Measurements from ENCODE around the gene BCDIN3D.

The BCDIN3D gene

GRCh38 chr12:49811961-49812401, 30.9 kb downstream of the BCDIN3D start:
- no peak overlapping the region for H3K4me3 ChIP-seq (ENCODE audit: low read depth, low read length)
- no peak for TF ChIP-seq CTCF (IDR thresholded peaks at IDR 0.05; ENCODE audit: low read depth, low read length)

GRCh38 chr12:49811136-49811535, 31.8 kb downstream of the BCDIN3D start:
- TF ChIP-seq CTCF (IDR thresholded peaks at IDR 0.05; ENCODE audit: low read depth, low read length) = no peak
- no peak overlapping the region for H3K4me3 ChIP-seq (ENCODE audit: low read depth, low read length)

- no peak for TF ChIP-seq CTCF (IDR thresholded peaks at IDR 0.05; ENCODE audit: low read depth, low read length)
- H3K4me3 ChIP-seq (ENCODE audit: low read depth, low read length) = no peak overlapping the region
Measured at GRCh38 chr12:49809906-49810389, 33.0 kb downstream of the BCDIN3D start.

- no peak overlapping the region for H3K4me3 ChIP-seq (ENCODE audit: low read depth, low read length)
- TF ChIP-seq CTCF (IDR thresholded peaks at IDR 0.05; ENCODE audit: low read depth, low read length) = no peak
Measured at GRCh38 chr12:49809381-49809905, 33.5 kb downstream of the BCDIN3D start.

GRCh38 chr12:49808686-49809380, 34.1 kb downstream of the BCDIN3D start:
- TF ChIP-seq CTCF (IDR thresholded peaks at IDR 0.05; ENCODE audit: low read depth, low read length) = no peak
- no peak overlapping the region for H3K4me3 ChIP-seq (ENCODE audit: low read depth, low read length)

- no peak for TF ChIP-seq CTCF (IDR thresholded peaks at IDR 0.05; ENCODE audit: low read depth, low read length)
Measured at GRCh38 chr12:49807991-49808580, 34.8 kb downstream of the BCDIN3D start.

GRCh38 chr12:49806877-49807276, 36.0 kb downstream of the BCDIN3D start:
- TF ChIP-seq CTCF (IDR thresholded peaks at IDR 0.05; ENCODE audit: low read depth, low read length) = no peak
- H3K4me3 ChIP-seq (ENCODE audit: low read depth, low read length) = no peak overlapping the region

More at GRCh38 chr12:49807991-49808580, 34.8 kb downstream of the BCDIN3D start:
- H3K4me3 ChIP-seq (ENCODE audit: low read depth, low read length) = no peak overlapping the region

Data from WI38 (cell line).